ENCODE data around the gene ZNF835. TPM values are rescaled to one million over a fixed set of nuclear protein-coding genes. Genes with fewer than 3 reads are reported as not detected.
"Not testable (repeated sequence)": the region's sequence is repeated elsewhere in the genome, so short reads cannot be mapped to it uniquely, and the experiment has no call there.

The ZNF835 gene
- total RNA-seq, 1 donor from 2014 or later, result 5.7 TPM

GRCh38 chr19:56678205-56678604, 6.6 kb upstream of the ZNF835 start:
- TF ChIP-seq CTCF (IDR thresholded peaks at IDR 0.05), result no peak
- Mint-ChIP-seq H3K4me1 (no peaks in the 10 kb centered on the region), H3K27ac (no peak overlapping the region), H3K9me3 (peaks cover 3% of the 10 kb centered on the region), H3K36me3 (ENCODE audit: low read depth) (no peaks in the 10 kb centered on the region), H3K27me3 (no peaks in the 10 kb centered on the region), H3K4me3 (no peak overlapping the region)
- POLR2A ChIA-PET, result no interaction called here
- intact Hi-C loops (cut with micrococcal nuclease), result no loop called here
- DNase-seq (no peak), ATAC-seq (ENCODE audit: low read depth) (no peak)
- CTCF ChIA-PET, result no interaction called here

- ATAC-seq (ENCODE audit: low read depth); H3K27me3 Mint-ChIP-seq; H3K27ac Mint-ChIP-seq; H3K9me3 Mint-ChIP-seq; H3K4me3 Mint-ChIP-seq; CTCF ChIA-PET; DNase-seq: not testable (repeated sequence)
- Mint-ChIP-seq H3K4me1 (peaks cover 16% of the 10 kb centered on the region), H3K36me3 (ENCODE audit: low read depth) (peaks cover 12% of the 10 kb centered on the region)
- intact Hi-C loops (cut with micrococcal nuclease), result loop anchor here (5.0 kb wide), 1 partner anchor 195 kb away; the partner anchor contains the start of gene ZNF667
- POLR2A ChIA-PET, result interaction anchor here (1.1 kb wide), 1 partner anchor 165 kb away, joined by 3 read pairs; the partner anchor contains the start of gene ZNF471
Measured at GRCh38 chr19:56672610-56673009, 1.1 kb upstream of the ZNF835 start.

- intact Hi-C loops (cut with micrococcal nuclease), result loop anchor here (1.0 to 5.0 kb wide), 5 partner anchors 76 to 278 kb away; partner anchors contain the start of genes ZFP28, ZNF582, ZNF583 and ZNF667
- ATAC-seq (ENCODE audit: low read depth) (peak; percentile 30), DNase-seq (no peak)
- peak overlapping the region; percentile 84 for H3K27ac Mint-ChIP-seq
- POLR2A ChIA-PET, result interaction anchor here (0.7 to 1.4 kb wide), 4 partner anchors 11 to 888 kb away, joined by 3 to 6 read pairs (median 4); partner anchors contain the start of gene ZFP28
- CTCF ChIA-PET, result no interaction called here
- H3K4me1 Mint-ChIP-seq, result peaks cover 16% of the 10 kb centered on the region
- no peaks in the 10 kb centered on the region for H3K27me3 Mint-ChIP-seq
- TF ChIP-seq CTCF (IDR thresholded peaks at IDR 0.05), result no peak
- H3K4me3 Mint-ChIP-seq, result peak overlapping the region; percentile 94
- H3K36me3 Mint-ChIP-seq (ENCODE audit: low read depth), result peaks cover 12% of the 10 kb centered on the region
- H3K9me3 Mint-ChIP-seq, result no peaks in the 10 kb centered on the region
Measured at GRCh38 chr19:56670961-56671612, 470 bp downstream of the ZNF835 start.

- H3K27me3 Mint-ChIP-seq, result no peaks in the 10 kb centered on the region
- TF ChIP-seq CTCF (IDR thresholded peaks at IDR 0.05), result no peak
- ATAC-seq (ENCODE audit: low read depth) (no peak), DNase-seq (no peak)
- H3K36me3 Mint-ChIP-seq (ENCODE audit: low read depth), result peaks cover 12% of the 10 kb centered on the region
- H3K27ac Mint-ChIP-seq, result no peak overlapping the region
- H3K4me3 Mint-ChIP-seq, result peak overlapping the region; percentile 94
- POLR2A ChIA-PET, result interaction anchor here (1.4 kb wide), 1 partner anchor 10 kb away, joined by 5 read pairs; no protein-coding TSS in a partner anchor
- H3K4me1 Mint-ChIP-seq, result peaks cover 16% of the 10 kb centered on the region
- H3K9me3 Mint-ChIP-seq, result no peaks in the 10 kb centered on the region
- intact Hi-C loops (cut with micrococcal nuclease), result loop anchor here (5.0 kb wide), 1 partner anchor 193 kb away; the partner anchor contains the start of gene ZNF667
- CTCF ChIA-PET, result no interaction called here
Measured at GRCh38 chr19:56670401-56670960, 1.1 kb downstream of the ZNF835 start.

DNA sequence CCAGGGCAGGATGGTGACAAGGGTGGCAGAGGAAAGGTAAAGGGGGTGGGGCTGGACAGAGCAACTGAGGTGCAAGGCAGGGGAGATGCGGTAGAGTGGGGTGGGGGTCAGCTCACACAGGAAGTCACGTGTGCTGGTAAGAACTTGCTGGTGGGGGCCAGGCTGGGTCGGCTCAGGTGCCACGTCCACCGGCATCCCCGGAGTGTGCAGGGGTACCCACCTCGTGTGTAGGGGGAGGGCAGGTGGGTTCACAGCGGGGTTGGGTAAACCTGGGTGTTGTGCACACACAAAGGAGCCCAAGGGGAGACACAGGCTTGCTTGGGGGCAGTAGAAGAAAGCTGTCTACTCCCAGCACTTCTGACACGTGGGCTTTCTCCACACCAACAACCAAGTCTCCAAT, 2.9 kb downstream of the ZNF835 start:
- Mint-ChIP-seq H3K36me3 (ENCODE audit: low read depth) (peaks cover 28% of the 10 kb centered on the region), H3K9me3 (peaks cover 3% of the 10 kb centered on the region), H3K27me3 (no peaks in the 10 kb centered on the region), H3K4me1 (peaks cover 16% of the 10 kb centered on the region), H3K27ac (no peak overlapping the region), H3K4me3 (no peak overlapping the region)
- ChIA-PET POLR2A (no interaction called here), CTCF (no interaction called here)
- TF ChIP-seq CTCF (IDR thresholded peaks at IDR 0.05), result no peak
- ATAC-seq (ENCODE audit: low read depth) (no peak), DNase-seq (no peak)
- intact Hi-C loops (cut with micrococcal nuclease), result no loop called here

Data from activated B cell treated with CpG ODN at 0.5 μM for 24 hours (primary cell).